ENCODE results near the gene CDKAL1.

DNA sequence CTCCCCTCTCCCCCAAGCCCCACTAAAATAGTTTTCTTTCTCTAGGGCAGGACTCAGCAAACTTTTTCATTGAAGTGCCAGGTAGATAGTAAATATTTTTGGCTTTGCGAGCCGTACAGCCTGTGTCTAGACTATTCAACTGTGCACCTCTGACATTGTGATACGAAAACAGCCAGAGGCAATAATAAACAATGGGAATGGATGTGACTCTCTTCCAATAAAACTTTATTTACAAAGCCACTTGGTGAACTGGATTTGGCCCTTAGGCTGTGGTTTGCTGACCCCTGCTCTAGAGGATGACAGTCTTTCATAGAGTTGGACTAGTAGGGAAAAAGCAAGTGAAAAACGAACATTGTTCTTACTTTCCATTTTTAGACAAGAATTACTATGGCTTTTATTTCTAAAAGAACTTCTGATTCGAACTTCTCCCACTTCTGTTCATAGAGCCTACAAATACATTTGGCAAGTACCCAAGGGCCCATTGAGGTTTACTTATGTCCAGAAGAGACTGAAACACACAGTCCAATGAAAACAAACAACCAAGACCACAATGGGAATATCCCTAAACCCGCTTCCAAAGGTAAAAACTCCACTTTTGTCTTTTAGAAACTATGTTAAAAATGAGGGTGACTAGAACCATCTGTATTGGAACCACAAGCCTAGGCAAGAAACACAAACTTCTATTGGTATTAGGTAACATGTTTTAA, 46.4 kb upstream of the CDKAL1 start:
- TF ChIP-seq, protein P1, sequence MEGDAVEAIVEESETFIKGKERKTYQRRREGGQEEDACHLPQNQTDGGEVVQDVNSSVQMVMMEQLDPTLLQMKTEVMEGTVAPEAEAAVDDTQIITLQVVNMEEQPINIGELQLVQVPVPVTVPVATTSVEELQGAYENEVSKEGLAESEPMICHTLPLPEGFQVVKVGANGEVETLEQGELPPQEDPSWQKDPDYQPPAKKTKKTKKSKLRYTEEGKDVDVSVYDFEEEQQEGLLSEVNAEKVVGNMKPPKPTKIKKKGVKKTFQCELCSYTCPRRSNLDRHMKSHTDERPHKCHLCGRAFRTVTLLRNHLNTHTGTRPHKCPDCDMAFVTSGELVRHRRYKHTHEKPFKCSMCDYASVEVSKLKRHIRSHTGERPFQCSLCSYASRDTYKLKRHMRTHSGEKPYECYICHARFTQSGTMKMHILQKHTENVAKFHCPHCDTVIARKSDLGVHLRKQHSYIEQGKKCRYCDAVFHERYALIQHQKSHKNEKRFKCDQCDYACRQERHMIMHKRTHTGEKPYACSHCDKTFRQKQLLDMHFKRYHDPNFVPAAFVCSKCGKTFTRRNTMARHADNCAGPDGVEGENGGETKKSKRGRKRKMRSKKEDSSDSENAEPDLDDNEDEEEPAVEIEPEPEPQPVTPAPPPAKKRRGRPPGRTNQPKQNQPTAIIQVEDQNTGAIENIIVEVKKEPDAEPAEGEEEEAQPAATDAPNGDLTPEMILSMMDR (conservative IDR thresholded peaks at IDR 0.05) = no peak
- no peak for TF ChIP-seq EZH2 (IDR thresholded peaks at IDR 0.05; ENCODE audit: low read depth)
